Measurements from ENCODE around the gene SYVN1.

Gene SYVN1

DNA sequence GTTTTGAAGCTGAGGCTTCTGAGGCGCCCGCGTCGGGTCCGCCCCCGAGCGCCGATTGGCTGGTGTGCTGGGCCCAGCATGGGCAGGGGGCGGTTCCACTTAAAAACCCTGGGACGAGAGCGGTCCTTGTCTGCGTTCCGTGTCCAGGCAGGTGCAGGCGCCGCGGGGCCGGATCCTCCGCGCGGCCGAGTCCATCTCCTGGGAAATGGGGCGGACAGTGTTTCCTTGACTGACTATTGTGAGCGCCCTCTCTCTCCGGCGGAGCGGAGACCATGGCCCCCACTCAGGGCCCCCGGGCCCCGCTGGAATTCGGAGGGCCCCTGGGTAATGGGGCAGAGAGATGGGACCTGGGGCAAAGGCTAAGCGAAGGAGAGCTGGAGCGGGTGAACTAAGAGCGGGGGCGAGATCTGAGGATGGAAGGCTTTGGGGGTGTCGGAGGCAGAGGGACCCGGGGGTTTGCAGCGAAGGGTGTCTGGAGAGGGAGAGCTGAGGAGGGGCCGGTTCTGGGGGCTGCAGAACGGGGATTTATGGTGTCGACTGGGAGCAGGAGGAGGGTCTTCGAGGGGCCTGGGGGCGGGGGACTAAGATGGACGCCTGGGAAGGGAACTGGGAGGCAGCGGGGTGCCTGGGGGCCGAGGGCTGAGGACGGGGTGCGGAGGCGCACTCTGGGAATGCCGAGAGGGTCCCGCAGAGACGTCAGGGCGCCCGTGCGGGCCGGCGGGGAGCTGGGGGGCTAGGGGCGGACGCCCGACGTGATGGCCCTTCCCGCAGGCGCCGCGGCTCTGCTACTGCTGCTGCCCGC lies 22.4 kb downstream of the SYVN1 start, which contains the start of gene TM7SF2:
TSS of gene TM7SF2 (plus strand) at position 129 of the 802 bp plus-strand sequence. CDS start at position 273, 144 bp downstream.
- DNase-seq: peak; percentile 95

DNA sequence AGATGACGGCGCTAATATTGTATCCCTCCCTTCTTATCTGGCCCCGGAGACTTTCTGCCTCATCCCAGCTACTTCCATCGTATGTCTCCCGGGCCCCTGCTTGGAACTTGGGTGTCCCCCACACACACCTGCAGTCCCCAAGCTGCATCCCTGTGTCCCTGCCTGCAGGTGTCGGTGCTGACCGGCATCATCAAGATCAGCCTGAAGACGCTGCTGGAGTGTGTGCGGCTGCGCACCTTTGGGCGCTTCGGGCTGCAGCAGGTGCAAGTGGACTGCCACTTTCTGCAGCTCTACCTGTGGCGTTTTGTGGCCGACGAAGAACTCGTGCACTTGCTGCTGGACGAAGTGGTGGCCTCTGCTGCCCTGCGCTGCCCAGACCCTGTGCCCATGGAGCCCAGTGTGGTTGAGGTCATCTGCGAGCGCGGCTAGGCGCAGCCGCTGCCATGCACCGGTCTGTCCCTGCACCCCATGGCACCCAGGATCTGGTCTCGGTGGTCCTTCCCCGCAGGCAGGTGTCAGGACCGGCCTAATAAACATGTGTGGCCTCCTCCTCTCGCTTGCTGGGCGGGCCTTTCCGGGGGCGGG lies 23.1 kb downstream of the SYVN1 start:
- DNase-seq: no peak

DNA sequence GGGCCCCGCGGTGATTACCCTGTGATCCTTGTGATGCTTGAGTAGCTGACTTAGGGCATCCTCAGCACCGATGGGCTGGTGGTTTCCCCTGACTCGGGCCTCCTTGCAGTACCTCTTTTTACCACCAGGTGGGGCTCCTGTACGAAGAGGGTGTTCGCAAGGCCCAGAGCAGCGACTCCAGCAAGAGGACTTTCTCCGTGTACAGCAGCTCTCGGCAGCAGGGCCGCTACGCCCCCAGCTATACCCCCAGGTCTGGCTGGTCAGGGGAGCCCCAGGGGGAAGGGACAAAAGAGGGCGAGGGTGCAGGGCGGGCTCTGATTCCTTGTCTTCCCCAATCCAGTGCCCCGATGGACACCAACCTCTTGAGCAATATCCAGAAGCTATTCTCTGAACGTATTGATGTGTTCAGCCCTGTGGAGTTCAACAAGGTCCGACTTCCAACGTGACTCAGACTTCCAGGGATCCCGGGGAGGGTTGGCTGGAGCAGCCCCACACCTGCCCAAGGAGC lies 23.9 kb downstream of the SYVN1 start:
- DNase-seq: peak; percentile 82

DNA sequence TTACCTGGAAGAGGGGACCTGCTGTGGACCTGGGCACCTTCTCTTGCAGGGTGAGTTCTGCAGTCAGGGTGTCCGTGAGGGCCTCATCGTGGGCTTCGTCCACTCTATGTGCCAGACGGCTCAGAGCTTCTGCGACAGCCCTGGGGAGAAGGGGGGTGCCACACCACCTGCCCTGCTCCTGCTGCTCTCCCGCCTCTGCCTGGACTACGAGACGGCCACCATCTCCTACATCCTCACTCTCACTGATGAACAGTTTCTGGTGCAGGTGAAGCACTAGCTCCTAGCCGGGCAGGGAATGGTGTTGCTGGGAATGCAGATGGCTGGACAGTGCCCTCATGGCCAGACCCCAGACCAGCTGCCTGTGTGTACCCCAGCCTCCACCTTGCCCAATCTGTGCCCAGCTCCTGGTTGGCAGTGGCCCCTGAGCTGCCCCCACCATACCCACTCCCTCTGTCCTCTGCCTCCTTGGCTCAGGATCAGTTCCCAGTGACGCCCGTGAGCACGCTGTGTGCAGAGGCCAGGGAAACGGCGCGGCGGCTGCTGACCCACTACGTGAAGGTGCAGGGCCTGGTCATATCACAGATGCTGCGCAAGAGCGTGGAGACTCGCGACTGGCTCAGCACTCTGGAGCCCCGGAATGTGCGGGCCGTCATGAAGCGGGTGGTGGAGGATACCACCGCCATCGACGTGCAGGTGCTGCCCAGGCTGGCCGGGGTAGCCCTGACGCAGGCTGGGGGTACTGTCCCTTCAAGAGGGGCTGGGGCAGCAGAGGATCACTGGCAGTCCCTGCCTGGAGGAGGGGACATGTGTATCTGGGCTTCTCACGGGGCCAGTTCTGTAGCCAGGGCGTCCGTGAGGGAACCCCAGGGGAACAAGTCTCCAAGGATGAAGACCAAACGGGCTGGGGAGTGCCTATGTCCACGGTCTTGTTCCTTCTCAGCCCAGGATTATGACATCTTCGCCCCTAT lies 24.8 kb downstream of the SYVN1 start:
- DNase-seq: no peak

DNA sequence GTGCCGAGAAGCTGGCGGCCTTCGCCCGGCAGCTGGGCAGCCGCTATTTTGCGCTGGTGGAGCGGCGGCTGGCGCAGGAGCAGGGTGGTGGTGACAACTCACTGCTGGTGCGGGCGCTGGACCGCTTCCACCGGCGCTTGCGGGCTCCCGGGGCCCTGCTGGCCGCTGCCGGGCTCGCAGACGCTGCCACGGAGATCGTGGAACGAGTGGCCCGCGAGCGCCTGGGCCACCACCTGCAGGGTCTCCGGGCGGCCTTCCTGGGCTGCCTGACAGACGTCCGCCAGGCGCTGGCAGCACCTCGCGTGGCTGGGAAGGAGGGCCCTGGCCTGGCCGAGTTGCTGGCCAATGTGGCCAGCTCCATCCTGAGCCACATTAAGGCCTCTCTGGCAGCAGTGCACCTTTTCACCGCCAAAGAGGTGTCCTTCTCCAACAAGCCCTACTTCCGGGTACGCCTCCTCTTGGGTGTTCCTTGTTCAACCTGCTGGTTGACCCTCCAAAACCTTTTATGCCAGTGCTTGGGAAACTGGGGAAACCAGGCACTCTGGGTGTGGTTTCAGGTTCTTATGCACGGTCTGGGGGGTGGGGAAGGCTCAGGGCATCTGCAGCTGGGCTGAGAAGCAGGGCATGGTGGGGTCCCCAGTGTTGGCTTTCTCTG lies 25.7 kb downstream of the SYVN1 start:
- no peak for DNase-seq

DNA sequence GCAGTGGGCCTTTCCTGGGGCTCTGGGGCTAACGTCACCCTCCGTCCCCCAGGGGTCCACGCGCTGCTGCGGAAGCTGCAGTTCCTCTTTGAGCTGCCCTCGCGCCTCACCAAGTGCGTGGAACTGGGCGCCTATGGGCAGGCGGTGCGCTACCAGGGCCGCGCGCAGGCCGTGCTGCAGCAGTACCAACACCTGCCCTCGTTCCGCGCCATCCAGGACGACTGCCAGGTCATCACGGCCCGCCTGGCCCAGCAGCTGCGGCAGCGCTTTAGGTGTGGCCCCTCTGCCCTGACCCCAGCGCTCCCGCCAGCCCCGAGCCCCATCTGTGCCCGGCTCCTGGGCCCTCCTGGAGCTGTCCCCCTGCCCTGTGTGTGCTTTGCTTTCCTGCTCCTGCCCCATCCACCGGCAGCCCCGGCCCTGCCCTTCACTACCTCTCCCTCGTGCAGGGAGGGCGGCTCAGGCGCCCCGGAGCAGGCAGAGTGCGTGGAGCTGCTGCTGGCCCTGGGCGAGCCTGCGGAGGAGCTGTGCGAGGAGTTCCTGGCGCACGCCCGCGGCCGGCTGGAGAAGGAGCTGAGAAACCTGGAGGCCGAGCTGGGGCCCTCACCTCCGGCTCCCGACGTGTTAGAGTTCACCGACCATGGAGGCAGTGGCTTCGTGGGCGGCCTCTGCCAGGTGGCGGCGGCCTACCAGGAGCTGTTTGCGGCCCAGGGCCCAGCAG lies 26.4 kb downstream of the SYVN1 start:
- no peak for DNase-seq

DNA sequence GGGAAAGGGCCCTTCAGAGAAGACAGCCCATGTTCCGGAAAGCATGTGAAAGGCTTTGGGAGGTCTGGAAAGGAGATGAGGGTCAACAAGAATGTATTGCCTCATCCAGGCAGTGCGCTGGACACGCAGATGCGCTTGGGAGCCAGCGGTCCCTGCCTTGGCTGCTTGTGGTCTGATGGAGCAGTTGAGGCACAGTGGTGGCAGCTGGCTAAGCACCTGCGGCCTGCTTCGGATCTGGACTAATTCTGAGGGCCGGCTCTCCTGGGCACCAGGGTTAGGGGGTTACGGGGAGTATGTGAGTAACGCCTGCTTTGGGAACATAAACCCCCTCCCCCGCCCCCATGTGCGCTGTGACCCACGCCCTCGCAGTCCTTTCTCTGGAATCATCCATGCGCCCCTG lies 27.2 kb downstream of the SYVN1 start:
- DNase-seq: no peak

DNA sequence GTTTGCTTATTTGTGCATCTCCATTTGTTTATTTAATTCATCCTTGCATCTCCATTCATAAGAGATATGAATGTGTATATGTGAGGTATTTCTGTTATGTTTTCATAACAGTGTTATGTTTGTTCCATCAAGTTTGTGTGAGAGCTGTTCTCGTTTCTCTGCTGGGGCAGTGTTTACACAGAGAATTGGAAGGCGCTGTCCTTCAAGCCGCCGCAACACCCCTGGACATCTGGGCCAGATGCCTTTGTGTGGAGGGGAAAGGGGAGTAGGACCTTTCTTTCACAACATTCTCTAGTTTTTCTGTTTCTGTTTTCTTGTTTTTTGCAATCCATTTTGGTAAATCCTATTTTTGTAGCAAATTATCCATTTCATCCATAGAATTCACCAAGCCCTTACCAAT lies 29.7 kb downstream of the SYVN1 start:
- no peak for DNase-seq

DNA sequence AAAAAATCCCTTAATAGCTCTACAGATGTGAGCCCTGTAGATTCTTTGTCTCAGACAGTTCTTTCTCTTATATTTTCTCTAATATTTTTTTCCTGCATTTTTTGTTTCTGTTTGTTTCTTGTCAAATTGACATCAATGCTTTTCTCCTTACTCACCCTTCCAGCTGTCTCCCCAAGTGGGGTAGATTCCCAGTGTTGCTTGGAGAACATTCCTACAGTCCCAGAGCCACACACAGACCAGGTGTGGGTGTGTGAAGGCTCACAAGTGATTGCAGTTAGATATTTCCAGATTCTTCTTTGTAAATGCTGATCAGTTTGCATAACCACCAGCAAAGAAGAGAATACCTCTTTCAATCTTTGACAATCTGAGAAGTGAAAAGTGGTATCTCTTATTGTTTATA lies 30.8 kb downstream of the SYVN1 start:
- DNase-seq: no peak

DNA sequence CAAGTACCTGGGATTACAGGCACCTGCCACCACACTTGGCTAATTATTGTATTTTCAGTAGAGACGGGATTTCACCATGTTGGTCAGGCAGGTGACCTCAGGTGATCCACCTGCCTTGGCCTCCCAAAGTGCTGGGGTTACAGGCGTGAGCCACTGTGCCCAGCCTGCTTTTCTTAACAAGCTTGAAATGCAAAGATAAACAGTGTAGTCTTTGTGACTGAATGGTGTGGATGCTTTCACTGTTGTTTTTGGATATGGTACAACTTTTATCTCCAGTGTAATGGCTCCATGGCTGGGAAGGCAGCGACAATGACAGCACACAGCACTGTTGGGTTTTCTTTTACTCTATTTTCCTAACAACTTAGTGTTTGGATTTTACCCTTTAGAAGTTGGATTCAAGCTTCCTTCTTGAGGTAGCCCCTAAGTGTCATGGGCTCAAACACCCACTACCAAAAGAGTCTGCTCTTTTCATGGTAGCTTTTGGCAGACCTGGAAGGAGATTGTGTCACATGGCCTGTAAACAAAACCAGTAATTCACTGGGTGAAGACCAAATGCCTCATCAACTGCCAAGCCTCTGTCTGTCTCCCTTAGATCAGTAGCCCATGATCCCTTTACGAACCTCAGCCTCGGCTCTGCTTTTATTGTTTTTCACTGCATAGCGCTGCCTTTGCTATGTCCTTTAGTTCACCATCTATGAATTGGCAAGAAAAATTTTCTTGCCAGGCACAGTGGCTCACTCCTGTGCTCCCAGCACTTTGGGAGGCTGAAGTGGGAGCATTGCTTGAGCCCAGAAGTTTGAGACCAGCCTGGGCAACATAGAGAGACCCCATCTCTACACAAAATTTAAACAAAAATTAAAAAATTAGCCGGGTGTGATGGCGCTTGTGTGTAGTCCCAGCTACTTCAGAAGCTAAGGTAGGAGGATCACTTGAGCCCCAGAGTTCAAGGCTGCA lies 31.9 kb downstream of the SYVN1 start:
- DNase-seq: no peak

DNA sequence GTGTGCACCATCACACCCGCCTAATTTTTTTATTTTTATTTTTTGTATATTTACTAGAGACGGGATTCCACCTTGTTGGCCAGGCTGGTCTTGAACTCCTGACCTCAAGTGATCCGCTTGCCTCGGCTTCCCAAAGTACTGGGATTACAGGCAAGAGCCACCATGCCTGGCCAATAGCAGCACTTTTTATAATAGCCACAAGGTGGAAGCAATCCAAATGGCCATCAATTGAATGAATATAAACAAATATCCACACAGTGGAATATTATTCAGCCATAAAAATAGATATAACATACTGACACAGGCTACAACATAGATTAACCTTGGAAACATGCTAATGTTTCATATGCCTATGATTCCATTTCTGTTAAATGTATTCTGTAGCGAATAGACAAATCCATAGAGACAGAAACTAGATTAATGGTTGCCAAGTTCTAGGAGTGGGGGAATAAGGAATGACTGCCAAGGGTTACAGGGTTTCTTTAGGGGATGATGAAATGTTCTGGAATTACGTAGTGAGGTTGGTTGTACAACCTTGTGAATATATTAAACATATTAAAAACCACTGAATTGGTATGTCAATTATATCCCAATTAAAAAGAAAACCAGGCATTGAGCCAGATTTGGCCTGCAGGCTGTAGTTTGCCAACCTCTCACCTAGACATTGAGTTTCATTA lies 33.5 kb downstream of the SYVN1 start:
- DNase-seq: no peak

DNA sequence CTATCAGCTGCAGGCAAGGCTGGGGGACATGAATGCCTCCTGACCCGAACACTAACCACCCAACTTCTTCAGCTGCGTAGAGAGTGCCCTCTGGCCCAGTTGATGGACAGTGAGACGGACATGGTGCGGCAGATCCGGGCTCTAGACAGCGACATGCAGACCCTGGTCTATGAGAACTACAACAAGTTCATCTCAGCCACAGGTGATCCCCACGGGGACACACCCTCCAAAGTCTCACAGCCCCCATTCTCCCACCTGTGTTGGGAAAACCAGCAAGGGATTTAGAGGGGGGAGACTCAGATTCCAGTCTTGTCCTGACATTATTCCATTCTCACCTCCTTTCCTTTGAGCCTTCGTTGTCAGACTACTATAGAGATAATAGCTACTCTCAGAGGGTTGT lies 37.4 kb downstream of the SYVN1 start:
- DNase-seq: no peak

DNA sequence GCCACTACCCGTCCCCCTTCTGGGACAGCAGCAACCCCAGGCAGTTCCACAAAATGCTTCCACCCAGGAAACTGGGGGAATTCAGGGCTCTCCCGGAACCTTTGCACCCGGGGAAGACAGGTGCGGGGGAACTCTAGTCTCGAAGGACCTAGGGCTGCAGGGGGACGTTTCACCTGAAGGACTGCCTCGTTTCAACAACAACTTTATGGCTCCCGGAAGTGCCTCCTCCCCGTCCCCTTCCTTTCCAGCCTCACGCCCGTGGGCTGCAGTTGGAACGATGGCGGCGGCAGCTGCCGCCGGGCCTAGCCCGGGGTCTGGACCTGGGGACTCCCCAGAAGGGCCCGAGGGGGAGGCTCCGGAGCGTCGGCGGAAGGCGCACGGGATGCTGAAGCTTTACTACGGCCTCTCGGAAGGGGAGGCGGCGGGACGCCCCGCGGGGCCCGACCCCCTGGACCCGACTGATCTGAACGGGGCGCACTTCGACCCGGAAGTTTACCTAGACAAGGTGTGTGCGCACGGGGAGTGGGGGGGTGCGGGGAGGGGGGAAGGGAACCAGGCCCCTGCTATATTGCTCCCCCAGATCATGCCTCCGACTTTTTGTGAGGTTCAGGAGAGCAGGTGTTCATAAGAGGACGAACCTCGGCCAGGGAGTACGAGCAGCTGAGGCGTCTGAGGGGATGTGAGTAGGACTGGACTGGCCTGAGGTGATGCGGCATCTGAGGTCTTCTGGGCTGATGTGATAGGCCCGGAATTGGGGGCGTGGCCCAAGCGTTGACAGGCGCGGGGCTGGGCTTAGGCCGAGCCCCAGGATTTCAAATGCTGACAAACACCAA lies 38.1 kb downstream of the SYVN1 start, which contains the start of gene VPS51:
TSS of gene VPS51 (plus strand) at position 241 of the 833 bp plus-strand sequence. CDS start at position 278, 37 bp downstream.
- DNase-seq: peak; percentile 89

DNA sequence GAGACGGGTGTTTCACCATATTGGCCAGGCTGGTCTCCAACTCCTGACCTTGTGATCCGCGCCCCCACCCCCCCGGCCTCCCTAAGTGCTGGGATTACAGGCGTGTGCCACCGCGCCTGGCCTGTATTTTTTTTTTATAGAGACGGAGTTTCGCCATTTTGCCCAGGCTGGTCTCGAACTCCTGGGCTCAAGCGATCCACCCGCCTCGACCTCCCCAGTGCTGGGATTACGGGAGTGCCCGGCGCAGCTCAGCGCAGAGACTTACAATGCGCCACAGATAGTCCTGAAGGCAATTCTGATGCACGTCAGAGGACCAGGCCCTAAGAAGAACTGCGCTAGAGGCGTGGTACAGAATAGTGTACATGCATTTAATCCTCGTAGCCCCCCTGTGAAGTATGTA lies 38.9 kb downstream of the SYVN1 start:
- DNase-seq: no peak

DNA sequence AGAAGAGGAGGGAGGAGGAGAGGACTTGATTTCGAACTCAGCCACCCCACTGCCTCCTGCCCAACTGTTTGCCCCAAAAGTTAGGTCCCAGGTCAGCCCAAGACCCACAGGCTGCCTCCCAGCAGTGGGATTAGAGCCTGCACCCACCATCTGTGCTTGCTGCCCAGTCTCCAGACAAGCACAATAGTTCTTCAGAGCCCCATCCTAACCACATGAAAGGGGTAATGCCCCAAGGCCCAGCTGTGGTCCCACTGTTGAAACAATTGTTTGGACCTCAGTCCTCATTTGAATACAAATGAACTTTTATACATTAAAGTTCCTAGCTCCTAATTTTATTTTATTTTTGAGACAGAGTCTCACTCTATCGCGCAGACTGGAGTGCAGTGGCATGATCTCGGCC lies 43.7 kb downstream of the SYVN1 start:
- DNase-seq: no peak

DNA sequence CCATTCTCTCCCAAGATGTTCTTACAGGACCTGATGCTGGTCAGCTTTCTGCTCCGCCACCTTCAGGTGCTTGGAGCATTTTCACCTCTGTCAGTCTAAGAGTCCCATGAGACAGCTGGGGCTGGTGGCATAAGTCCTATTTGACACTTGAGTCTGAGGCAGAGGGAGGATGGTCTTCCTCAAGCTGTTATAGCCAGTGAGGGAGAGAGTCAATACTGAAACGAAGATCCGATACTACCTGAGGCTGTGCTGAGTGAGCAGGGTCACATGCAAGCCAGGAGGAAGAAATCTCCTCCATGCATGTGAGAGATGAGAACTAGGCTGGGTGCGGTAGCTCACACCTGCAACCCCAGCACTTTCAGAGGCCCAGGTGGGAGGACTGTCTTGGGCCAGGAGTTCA lies 44.7 kb downstream of the SYVN1 start:
- DNase-seq: no peak

DNA sequence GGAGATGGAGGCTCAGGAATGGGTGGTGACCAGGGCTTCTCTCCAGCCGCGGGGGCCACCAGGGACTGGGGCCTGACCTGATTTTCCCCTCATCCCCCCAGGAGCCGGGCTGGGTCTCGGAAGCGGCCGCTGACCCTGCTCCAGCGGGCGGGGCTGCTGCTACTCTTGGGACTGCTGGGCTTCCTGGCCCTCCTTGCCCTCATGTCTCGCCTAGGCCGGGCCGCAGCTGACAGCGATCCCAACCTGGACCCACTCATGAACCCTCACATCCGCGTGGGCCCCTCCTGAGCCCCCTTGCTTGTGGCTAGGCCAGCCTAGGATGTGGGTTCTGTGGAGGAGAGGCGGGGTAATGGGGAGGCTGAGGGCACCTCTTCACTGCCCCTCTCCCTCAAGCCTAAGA lies 46.5 kb downstream of the SYVN1 start:
- no peak for DNase-seq

DNA sequence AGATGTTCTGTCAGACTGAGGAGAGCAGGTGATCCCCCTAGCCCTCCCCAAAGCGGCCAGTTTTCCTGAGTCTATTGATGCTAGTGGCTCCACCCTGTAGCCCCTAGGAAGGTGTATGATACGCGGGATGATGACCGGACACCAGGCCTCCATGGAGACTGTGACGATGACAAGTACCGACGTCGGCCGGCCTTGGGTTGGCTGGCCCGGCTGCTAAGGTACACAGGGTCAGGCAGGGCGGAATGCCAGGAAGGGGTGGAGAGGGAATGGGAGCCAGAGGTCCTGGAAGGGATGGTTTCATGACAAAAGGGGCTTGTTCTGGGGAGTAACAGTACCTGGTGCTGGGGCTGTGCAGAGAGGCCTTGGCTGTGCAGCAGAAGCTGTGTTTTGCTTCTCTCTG lies 47.1 kb downstream of the SYVN1 start:
- DNase-seq: no peak

DNA sequence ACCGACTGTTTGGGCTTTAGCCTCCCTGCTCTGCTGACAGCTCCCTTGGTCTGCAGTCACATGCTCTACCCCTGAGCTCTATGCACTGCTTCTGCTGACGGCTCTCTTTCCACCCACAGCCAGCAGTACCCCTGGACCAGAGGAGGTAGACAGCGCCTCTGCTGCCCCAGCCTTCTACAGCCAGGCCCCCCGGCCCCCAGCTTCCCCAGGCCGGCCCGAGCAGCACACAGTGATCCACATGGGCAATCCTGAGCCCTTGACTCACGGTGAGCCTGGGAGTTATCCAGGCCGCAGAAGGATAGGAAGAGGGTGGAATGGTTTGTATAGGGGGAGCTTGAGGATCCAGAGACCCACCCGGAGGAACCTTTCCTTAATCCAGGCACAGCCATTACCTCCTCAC lies 47.5 kb downstream of the SYVN1 start:
- DNase-seq: no peak

All from inflammatory macrophage treated with lipopolysaccharide for 4 hours (primary cell).